Neural progenitor cell (in vitro differentiated cells): ENCODE measurements around the gene ZNRF4. TPM values are rescaled to one million over a fixed set of nuclear protein-coding genes. Genes with fewer than 3 reads are reported as not detected.

Experiments
- DNase-seq: peaks from one replicate; pipeline ENCODE4 v3.0.0-alpha.2; 2016; ENCODE audit warnings: low spot score
- H2AFZ ChIP-seq: fragments of 200-600 bp; sonication (generic); replicated peaks from 2 replicates; pipeline ENCODE4 v1.6.1; 2016; ENCODE audit warnings: antibody characterized with exemption
- H3F3A ChIP-seq: fragments of 200-600 bp; sonication (generic); 2 replicates; pipeline ENCODE4 v1.6.1; 2016; ENCODE audit warnings: antibody characterized with exemption, low read depth
- H3K27ac ChIP-seq: fragments of 200-600 bp; sonication (generic); 2 replicates; pipeline ENCODE4 v1.5.1; 2016; ENCODE audit warnings: mild to moderate bottlenecking
- H3K27me3 ChIP-seq: fragments of 200-600 bp; sonication (generic); 2 replicates; pipeline ENCODE4 v1.6.1; 2016; ENCODE audit warnings: mild to moderate bottlenecking, moderate library complexity
- H3K36me3 ChIP-seq: fragments of 200-600 bp; sonication (generic); 2 replicates; pipeline ENCODE4 v1.5.1; 2016
- H3K4me1 ChIP-seq: fragments of 200-600 bp; sonication (generic); 2 replicates; pipeline ENCODE4 v1.6.1; 2016; ENCODE audit warnings: mixed run types
- H3K4me2 ChIP-seq: fragments of 200-600 bp; sonication (generic); 2 replicates; pipeline ENCODE4 v1.6.1; 2016
- H3K4me3 ChIP-seq: fragments of 200-600 bp; sonication (generic); 2 replicates; pipeline ENCODE4 v1.5.1; 2016
- H3K79me2 ChIP-seq: fragments of 200-600 bp; sonication (generic); 2 replicates; pipeline ENCODE4 v1.6.1; 2016; ENCODE audit warnings: low read depth
- H3K9ac ChIP-seq: fragments of 200-600 bp; sonication (generic); 2 replicates; pipeline ENCODE4 v1.6.1; 2016
- H3K9me3 ChIP-seq: fragments of 200-600 bp; sonication (generic); 2 replicates; pipeline ENCODE4 v1.5.1; 2016; ENCODE audit warnings: low read depth
- H4K20me1 ChIP-seq: fragments of 200-600 bp; sonication (generic); 2 replicates; pipeline ENCODE4 v1.6.1; 2016; ENCODE audit warnings: low read depth
- H3K27ac Mint-ChIP-seq: 3 replicates; pipeline ENCODE4 v1.8.0; 2021; ENCODE audit warnings: mixed read lengths
- H3K27me3 Mint-ChIP-seq: 2 replicates; pipeline ENCODE4 v1.8.0; 2022; ENCODE audit warnings: low read depth, mild to moderate bottlenecking, inconsistent platforms, moderate library complexity, mixed read lengths; ENCODE audit not compliant: insufficient read depth
- H3K36me3 Mint-ChIP-seq: 3 replicates; pipeline ENCODE4 v1.8.0; 2021; ENCODE audit warnings: mixed read lengths
- H3K4me1 Mint-ChIP-seq: 3 replicates; pipeline ENCODE4 v1.8.0; 2021; ENCODE audit warnings: mixed read lengths
- H3K4me3 Mint-ChIP-seq: 3 replicates; pipeline ENCODE4 v1.8.0; 2021; ENCODE audit warnings: mild to moderate bottlenecking, moderate library complexity, mixed read lengths
- H3K9me3 Mint-ChIP-seq: 3 replicates; pipeline ENCODE4 v1.8.0; 2020; ENCODE audit warnings: mixed read lengths
- EZH2 ChIP-seq: fragments of 200-600 bp; sonication (generic); IDR thresholded peaks from 2 replicates; pipeline ENCODE4 v1.6.1; 2017; ENCODE audit warnings: antibody characterized with exemption, mild to moderate bottlenecking, moderate library complexity
- EZH2phosphoT487 ChIP-seq: fragments of 200-600 bp; sonication (generic); IDR thresholded peaks from 2 replicates; pipeline ENCODE4 v1.6.1; 2017; ENCODE audit warnings: antibody characterized with exemption
- total RNA-seq: library from RNA; depleted of rRNA; stranded (reverse); fragments of >200 nt; gene quantifications from 2 replicates; pipeline ENCODE4 v1.2.3, GENCODE V29; 2015; ENCODE audit warnings: low replicate concordance
- TF ChIP-seq, protein P1 (sequence below): fragments of 200-600 bp; sonication (generic); IDR thresholded peaks from 2 replicates; pipeline ENCODE4 v1.5.1; 2017; ENCODE audit warnings: antibody characterized with exemption, mild to moderate bottlenecking

The ZNRF4 gene
- total RNA-seq, 1 donor from 2014 or later = not detected

- Mint-ChIP-seq H3K27me3 (peaks cover 14% of the 10 kb centered on the region), H3K36me3 (no peaks in the 10 kb centered on the region)
Measured at GRCh38 chr19:5470264-5470671, 15.1 kb downstream of the ZNRF4 start.

GRCh38 chr19:5472286-5472685, 17.1 kb downstream of the ZNRF4 start:
- H3K4me3 ChIP-seq = no peak overlapping the region
- H3F3A ChIP-seq = no peaks in the 10 kb centered on the region
- no peaks in the 10 kb centered on the region for H3K4me1 ChIP-seq
- no peak overlapping the region for H3K4me3 Mint-ChIP-seq
- H3K36me3 Mint-ChIP-seq = no peaks in the 10 kb centered on the region
- no peaks in the 10 kb centered on the region for H3K4me1 Mint-ChIP-seq
- H3K9me3 ChIP-seq = no peaks in the 10 kb centered on the region
- H3K36me3 ChIP-seq = no peaks in the 10 kb centered on the region
- DNase-seq = no peak
- H3K27me3 Mint-ChIP-seq = peaks cover 10% of the 10 kb centered on the region
- H3K9ac ChIP-seq = no peak overlapping the region
- no peak overlapping the region for H3K4me2 ChIP-seq
- H3K27me3 ChIP-seq = no peaks in the 10 kb centered on the region
- H2AFZ ChIP-seq = no peak overlapping the region
- H3K79me2 ChIP-seq = no peaks in the 10 kb centered on the region
- no peaks in the 10 kb centered on the region for H4K20me1 ChIP-seq
- H3K27ac ChIP-seq = no peak overlapping the region
- no peaks in the 10 kb centered on the region for H3K9me3 Mint-ChIP-seq
- no peak for TF ChIP-seq EZH2phosphoT487
- TF ChIP-seq, protein P1, sequence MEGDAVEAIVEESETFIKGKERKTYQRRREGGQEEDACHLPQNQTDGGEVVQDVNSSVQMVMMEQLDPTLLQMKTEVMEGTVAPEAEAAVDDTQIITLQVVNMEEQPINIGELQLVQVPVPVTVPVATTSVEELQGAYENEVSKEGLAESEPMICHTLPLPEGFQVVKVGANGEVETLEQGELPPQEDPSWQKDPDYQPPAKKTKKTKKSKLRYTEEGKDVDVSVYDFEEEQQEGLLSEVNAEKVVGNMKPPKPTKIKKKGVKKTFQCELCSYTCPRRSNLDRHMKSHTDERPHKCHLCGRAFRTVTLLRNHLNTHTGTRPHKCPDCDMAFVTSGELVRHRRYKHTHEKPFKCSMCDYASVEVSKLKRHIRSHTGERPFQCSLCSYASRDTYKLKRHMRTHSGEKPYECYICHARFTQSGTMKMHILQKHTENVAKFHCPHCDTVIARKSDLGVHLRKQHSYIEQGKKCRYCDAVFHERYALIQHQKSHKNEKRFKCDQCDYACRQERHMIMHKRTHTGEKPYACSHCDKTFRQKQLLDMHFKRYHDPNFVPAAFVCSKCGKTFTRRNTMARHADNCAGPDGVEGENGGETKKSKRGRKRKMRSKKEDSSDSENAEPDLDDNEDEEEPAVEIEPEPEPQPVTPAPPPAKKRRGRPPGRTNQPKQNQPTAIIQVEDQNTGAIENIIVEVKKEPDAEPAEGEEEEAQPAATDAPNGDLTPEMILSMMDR = no peak
- no peak for TF ChIP-seq EZH2
- H3K27ac Mint-ChIP-seq = no peak overlapping the region

More at GRCh38 chr19:5470264-5470671, 15.1 kb downstream of the ZNRF4 start:
- H3K9me3 ChIP-seq = no peaks in the 10 kb centered on the region
- DNase-seq = no peak
- H2AFZ ChIP-seq = no peak overlapping the region
- Mint-ChIP-seq H3K9me3 (no peaks in the 10 kb centered on the region), H3K4me1 (peaks cover 10% of the 10 kb centered on the region), H3K27ac (no peak overlapping the region), H3K4me3 (no peak overlapping the region)
- no peaks in the 10 kb centered on the region for H3K4me1 ChIP-seq
- H4K20me1 ChIP-seq = no peaks in the 10 kb centered on the region
- no peaks in the 10 kb centered on the region for H3K79me2 ChIP-seq
- H3K4me3 ChIP-seq = no peak overlapping the region
- H3K9ac ChIP-seq = no peak overlapping the region
- H3F3A ChIP-seq = no peaks in the 10 kb centered on the region
- no peaks in the 10 kb centered on the region for H3K27me3 ChIP-seq
- no peak overlapping the region for H3K4me2 ChIP-seq
- H3K27ac ChIP-seq = no peak overlapping the region
- H3K36me3 ChIP-seq = no peaks in the 10 kb centered on the region
- TF ChIP-seq, protein P1 = no peak
- TF ChIP-seq EZH2phosphoT487 (no peak), EZH2 (no peak)

- H3K79me2 ChIP-seq = no peaks in the 10 kb centered on the region
- H3K36me3 Mint-ChIP-seq = no peaks in the 10 kb centered on the region
- no peaks in the 10 kb centered on the region for H4K20me1 ChIP-seq
- peaks cover 10% of the 10 kb centered on the region for H3K27me3 ChIP-seq
- no peaks in the 10 kb centered on the region for H3K9me3 Mint-ChIP-seq
- TF ChIP-seq, protein P1 = no peak
- TF ChIP-seq EZH2 (no peak), EZH2phosphoT487 (no peak)
- no peaks in the 10 kb centered on the region for H3F3A ChIP-seq
- no peak overlapping the region for H2AFZ ChIP-seq
- H3K4me2 ChIP-seq = no peak overlapping the region
- H3K4me1 Mint-ChIP-seq = peaks cover 9% of the 10 kb centered on the region
- H3K27me3 Mint-ChIP-seq = peaks cover 12% of the 10 kb centered on the region
- H3K4me1 ChIP-seq = peaks cover 7% of the 10 kb centered on the region
- H3K9me3 ChIP-seq = no peaks in the 10 kb centered on the region
- H3K27ac Mint-ChIP-seq = no peak overlapping the region
- no peaks in the 10 kb centered on the region for H3K36me3 ChIP-seq
- H3K27ac ChIP-seq = no peak overlapping the region
- no peak overlapping the region for H3K9ac ChIP-seq
- no peak overlapping the region for H3K4me3 ChIP-seq
- H3K4me3 Mint-ChIP-seq = no peak overlapping the region
- DNase-seq = no peak
Measured at GRCh38 chr19:5473646-5474045, 18.4 kb downstream of the ZNRF4 start.
